GM21786 (cell line): Measurements from ENCODE around the gene RGS13.

Experiments
- ATAC-seq: cut with Tn5 transposase; IDR thresholded peaks from one replicate; pipeline ENCODE4 v1.9.1; 2021; ENCODE audit not compliant: unreplicated experiment

Gene RGS13

DNA sequence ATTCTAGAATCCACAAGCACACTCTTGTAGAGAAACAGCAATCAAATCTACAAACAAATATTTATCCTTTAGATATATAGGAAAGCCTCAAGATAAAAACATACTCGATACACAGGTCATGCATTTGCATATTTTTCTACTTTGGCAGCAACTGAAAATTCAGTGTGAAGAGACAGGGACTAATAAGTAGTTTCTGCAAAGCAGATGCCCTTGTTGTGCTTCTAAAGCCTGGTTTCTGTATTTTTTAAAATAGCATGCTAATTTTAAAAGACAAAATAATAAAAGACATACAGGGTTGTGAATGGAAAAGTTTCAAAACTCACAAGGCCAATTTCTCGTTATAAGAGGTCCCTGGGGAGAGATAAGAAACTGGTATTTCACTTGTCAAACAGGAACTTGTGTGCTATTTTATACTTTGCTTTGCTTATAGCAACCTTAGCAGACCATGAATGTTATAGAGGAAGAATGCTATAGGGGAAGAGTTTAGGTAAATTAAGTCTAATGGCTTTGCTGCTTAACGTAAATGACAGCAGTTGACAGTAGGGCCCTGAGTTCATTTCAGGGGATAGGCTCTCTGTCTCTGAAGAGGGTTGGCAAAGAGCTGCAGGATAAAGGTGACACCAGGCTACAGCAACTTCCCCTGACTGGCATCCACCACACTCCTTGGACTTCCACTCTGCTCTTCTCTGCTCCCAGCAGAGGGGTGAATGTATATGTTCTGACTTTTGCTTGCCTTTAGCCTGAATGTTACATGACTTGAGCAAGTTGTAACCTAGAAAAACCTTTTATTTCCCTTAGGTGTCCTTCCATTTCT lies 9.4 kb upstream of the RGS13 start:
- ATAC-seq, result peak; percentile 91

DNA sequence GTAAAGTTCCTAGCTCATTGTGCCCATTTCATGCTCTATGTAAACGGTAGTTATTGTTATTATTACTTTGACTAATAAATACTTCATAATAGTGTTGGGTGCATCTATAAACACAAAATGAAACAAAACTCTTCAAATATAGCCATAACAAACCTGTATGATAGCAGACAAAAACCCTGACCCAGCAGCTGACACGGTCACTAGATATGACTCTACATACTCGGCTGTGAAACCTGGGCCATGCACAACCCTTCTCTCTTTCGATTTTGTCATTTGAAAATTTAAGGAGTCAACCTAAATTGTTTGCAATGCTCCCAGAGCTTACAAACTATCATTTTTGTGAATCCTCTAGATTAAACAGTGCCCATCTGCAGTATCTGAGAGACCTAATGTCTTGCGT lies 8.0 kb upstream of the RGS13 start:
- no peak for ATAC-seq

DNA sequence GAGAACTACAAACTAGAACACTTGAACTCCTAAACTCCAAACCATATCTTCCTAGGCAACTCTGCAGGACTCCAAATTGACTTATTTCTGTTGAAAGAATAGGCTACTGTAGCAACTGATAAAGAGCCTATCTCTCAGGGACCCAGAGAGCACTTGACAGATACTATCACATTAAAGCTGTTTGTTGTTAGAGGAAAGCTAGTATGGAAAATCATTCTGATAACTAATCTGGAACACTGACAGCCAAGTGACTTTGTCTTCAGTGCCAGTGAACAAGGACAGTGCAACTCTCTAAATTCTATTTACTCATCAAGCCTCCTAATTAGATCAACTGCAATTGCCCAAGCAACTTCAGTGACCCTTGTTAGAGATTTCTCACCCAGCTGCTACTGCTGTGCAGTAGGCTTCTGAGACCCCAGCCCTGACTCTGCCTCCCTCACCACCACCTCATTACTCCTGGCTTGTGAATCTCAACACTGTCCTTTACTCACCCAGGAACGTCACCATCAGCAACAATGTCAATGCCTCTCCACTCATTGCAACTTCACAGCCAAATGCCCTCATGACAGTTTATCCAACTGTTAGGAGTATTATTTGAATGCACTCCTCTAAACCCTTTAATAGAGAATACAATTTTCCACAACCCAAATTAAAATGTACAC lies 7.4 kb upstream of the RGS13 start:
- no peak for ATAC-seq

DNA sequence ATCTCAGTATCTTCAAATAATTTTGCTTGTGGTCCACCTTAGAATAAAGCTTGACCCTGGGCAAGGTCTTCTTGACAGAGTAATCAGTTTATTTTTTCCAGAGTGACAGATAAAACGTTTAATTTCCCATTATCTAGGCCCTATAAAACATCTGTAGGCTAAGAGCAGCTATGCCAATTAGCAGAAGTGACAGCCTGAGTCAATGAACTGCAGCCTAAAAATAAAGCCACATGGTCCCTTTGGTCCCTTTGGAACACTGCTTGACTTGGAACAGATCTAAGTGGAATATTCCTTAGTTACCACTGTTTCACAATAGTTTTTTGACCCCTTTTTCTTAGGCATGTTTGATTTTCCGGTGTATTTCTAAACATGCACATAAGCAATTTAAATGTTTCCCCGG lies 6.3 kb upstream of the RGS13 start:
- ATAC-seq, result no peak

DNA sequence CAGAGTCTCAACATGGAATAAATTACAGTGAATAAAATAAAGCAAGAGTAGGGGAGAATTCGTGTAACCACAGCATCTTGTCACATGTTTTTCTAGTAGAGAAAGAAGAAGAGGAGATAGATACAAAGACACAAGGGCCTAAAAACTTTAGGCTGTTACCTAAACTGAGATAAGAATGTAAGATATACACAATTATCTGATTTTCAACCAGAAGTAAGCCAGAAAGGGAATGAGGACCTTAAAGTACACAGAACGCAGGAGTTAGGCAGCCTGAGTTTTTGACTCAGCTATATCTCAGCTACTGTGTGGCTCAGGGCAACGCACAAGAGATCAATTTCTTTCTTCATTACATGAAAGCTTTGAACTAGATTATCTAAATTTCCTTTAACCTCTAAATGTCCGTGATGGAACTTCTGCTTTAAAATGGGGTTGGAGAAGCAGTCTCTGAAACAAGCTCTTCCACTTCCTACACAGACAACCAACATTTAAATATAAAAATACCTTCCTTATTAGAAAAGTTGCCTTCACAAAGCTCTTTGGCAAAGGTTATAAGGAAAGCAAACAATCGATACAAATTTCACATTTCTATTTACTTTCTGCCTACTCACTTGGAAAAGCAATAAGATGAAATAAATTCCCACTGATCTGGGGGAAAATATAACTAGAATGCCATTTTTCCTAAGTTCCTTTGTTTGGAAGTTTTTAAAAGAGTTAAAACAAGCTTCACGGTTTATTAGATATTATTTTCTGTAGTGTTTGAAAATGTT lies 5.2 kb upstream of the RGS13 start:
- no peak for ATAC-seq

DNA sequence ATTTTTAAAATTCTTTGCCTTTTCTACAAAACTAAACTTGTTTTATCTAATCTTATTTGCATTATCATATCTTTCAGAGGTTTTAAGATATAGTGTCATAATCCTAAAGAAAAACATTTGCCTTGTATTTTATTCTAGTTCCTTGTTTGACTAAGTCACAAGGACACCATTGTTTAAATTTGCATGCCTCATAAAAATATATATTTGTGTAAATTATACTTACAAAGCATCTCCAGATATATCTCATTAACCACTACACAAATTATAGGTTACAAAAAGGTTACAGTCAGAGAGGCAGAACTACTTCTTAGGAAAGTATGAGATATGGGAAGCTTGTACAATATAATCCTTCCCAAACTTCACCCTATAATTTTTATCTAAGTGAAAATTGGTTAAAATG lies 4.2 kb upstream of the RGS13 start:
- ATAC-seq, result no peak

DNA sequence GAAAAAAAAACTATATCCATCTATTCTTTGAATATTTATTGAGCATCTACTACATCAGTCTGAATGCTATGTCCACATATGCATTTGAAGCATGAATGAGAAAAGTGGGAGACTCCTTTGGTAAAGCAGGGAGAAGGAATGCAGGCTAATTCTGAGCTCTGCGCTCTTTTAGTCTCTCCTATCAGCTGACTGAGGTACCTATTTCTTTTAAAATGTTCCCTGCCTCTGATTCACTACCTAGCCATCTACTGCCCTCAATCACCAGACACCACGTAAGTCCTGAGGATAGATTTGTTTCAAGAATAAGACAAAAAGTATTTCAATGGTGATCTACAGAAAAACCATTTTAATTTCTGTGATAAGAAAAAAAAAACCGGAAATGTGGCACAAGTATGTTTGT lies 3.8 kb upstream of the RGS13 start:
- ATAC-seq, result no peak

DNA sequence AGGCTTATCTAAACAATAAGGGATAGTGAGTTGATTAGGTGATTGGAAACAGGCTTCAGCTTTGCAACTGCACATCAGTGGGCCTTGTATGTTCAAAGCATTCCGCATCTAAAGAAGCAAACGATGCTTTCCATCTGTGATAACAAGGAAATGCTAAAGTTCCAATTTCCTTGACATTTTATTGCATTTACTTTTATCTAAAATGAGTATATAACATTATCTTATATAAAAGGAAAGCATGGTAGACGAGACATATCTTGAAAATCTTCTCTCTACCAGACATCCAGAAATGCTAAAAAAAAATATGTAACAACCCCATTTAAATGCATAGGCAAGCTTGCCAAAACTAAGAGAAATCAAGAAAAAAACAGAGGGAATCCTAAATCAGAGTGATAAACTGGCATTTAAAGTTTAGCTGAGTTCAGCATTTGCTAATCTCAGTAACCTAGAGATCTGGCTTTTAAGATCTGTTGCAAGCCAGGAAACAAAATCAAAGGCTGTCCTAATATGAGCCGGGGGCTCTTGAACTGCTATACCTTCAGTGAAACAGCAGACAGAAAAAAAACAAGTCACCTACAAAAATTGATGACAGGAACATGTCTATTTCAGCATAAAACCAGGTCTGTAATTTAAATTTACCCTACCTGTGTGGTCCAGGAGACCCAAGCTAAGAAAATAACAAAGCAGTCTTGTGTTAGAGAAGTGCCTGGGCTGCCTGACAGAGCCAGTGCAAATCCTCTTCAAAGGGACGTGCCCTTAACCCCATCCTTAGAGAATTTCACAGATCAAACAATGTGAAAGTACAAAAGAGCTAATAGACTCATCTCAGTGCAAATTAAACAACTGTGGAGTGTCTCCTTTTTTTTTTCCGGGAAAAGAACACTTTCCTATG lies 3.1 kb upstream of the RGS13 start:
- ATAC-seq, result no peak

DNA sequence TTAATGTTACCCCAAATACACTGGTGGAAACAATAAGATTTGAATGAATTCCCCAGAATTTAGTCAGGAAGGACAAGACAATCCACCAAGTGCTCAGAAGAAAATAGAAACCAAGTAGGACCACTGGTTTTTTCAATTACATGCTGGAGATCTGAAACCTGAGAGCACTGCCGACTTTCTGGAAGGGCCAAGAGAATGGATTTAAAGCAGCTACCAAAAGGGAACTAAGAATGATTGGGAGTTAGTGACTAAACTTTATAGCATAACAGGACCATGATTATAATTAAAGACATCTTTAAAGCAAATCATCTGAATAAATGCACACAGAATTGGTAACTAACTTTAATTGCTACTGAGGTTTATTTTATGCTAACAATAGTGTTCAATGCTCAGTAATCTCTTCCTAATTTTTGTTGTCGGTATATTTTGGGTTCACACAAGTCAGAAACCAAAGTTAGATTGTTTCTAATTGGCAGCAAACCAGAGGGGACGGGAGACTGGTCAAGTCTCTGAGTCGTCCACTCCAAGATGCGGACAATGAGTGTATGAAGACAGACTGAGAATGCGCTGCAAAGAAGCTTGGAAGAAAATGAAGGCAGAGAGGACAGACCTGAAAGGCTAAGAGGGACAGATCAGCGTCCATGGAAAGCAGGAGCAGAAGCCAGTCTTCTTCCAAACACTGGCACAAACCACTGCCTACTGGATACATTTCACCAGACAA lies 2.3 kb upstream of the RGS13 start:
- no peak for ATAC-seq

DNA sequence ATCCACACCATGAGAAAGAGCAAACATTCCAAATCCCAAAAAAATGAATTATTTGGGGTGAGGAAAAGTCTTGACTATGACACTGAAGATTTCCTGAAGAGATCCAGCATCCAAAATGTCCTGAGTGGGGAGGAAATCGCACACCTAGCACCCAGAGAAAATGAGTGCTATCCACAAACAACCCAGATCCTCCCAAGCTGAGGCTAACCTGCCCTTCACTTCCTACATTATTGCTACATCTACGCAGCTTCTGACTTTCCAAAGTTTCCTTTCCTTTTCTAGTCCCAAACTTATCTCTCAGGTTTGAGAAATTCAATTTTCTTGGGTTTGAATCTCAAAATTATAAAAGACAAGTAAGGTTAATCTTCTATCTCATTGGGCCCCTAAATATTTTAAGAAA lies 906 bp upstream of the RGS13 start:
- no peak for ATAC-seq

DNA sequence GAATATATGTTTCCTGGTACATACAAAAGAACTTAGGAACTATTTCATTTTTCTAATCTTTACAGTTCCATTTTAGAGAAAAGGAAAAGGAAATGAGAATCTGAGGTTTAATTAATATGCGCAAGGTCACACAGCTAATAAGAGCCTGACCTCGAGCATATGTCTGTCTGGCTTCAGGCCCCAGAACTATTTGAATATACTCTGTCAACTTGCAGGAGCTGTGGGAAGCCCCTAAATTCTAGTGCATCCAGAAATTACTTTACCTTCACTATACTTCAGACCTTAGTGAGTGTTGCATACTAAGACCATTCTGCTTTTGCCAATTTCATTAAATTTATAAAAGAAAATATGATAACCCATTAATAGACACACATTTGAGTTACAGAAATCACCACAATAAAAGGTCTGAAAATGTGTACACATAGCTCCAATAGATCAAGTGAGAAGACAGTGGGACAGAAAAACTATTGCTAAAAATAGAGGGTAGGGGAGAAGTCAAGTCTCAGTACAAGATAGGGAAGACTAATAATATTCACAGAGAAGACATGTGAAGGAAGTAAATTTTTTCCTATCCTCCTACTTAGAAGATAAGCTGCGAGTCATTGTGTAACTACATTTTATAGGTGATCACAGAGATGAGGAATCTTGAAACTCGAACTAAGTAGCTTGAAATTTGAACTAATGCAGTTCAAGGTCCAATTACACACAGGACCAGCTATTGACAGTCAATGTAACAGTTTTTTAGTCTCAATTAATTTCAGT lies 3.8 kb downstream of the RGS13 start:
- ATAC-seq, result peak; percentile 89

DNA sequence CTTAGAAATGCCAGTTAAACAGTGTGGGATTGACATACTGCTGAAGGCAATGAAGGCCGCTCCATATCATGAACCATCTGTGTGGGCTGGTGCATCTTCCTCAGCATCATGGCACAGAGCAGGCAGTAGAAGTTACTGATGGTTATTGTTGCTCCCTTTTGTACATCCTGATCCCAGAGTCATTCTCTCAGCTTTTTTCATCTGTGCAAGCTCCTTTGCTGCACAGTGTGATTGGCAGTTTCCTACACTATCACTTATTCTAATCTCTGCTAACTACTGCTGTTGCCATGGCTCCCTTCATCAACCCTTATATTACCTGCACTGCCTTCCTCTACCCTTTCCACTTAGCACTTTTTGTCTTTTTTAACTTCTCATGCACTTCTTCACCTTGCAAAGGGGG lies 16.2 kb downstream of the RGS13 start:
- ATAC-seq, result no peak

DNA sequence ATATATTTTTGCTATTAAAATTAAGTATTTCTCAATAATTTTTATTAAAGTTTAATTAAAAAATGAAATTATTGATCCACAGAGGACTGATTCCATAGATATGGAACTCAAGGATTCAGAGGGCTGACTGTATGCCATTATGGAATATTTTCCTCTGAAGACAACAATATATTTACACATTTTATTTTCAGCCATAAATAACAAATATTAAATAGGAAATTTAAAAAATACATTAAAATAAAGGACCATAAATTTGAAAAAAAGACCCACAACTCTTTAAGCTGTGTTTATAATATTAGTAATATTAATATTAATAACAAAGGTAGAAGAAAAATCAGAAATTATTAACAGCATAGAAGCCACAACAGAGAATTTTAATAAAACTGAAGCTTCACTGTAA lies 18.2 kb downstream of the RGS13 start:
- ATAC-seq, result no peak

DNA sequence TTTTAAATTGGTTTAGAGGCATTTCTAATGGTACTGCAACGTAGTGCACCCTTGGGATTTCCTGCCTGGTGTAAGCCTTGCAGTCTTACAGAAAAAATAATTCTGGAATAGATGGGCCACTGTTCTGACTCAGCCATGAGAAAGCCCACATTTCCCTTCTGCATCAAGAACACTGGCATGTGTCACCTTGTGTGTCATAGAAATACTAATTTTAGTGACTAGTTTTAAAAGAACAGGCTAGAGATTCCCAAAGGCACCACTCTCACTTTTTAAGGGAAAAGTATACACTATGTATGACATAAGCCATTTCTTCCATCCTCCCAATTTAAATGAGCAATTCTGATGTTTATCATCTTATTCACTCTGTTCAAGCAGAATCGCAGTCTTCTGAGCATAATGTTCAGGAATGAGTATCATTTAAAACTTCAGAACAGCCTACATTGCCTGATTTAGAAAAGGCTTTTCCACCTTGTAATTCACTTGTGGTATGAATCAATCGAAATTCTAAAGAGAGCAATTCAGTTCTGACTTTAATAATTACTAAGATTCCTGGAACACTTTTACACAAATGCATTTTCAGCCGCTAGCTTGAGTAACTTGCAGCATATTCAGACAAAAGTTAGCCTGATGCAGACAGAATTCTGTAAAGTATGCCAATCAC lies 18.8 kb downstream of the RGS13 start:
- no peak for ATAC-seq

DNA sequence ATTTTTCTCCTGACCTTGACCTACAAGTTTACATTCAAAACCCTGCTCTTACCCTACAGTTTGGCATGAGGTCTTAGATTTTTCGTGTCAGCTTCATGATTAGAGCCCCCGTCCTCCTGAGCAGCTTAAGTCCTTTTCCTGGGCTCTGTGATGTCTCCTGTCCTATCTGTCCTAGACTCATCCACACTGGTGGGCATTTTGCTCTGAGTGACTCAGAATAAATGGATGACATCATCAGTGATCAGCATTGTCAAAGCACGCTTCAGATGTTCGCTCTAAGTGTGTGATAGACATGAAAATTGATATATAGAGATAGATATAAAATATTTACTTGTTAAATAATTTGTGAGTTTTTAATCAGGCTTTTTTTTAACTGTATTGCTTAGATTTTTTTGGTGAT lies 21.8 kb downstream of the RGS13 start:
- ATAC-seq, result no peak

DNA sequence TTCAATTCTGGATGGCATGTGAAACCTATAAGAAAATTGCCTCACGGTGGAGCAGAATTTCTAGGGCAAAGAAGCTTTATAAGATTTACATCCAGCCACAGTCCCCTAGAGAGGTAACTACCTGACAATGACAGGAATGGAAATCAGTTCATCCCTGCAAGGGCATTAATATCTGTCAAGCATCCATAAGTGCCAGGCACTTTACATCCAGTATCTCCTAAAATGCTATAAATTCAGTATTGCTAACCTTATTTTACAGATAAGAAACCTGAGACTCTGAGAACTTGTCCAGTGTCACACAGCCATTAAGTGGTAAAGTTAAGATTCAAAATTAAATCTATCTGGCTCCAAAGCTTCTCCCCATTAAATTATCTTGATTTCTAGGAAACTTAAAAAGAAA lies 22.3 kb downstream of the RGS13 start:
- ATAC-seq, result no peak

DNA sequence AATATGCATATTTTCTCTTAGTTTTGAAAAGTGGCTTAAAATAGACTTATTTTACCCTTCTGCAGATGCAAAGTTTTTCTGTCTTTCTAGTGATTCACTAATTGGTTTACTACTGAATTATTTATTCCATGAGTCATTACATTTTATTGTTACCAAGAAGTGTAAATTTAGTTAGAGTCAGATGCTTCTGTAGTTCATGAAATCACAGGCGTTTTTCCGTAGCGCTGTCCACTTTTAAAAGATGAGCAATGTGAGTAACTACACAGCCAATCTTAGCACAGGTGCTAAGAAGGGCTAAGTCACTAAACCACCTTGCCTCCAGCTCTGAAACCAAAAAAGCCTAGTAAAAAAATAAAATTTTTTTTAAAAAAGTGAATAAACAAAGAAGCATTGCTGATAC lies 24.7 kb downstream of the RGS13 start:
- ATAC-seq, result no peak

DNA sequence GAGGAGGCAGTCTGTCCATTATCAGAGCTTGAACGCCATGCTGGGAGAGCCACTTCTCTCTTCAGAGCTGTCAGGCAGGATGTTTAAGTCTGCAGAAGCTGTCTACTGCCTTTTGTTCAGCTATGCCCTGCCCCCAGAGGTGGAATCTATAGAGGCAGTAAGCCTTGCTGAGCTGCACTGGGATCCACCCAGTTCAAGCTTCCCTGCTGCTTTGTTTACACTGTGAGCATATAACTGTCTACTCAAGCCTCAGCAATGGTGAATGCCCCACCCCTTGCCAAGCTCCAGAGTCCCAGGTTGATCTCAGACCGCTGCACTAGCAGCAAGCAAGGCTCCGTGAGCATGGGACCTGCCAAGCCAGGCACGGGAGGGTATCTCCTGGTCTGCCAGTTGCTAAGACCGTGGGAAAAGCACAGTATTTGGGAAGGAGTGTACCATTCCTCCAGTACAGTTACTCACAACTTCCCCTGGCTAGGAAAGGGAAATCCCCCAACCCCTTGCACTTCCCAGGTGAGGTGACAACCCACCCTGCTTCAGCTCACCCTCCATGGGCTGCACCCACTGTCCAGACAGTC lies 32.5 kb downstream of the RGS13 start:
- no peak for ATAC-seq

DNA sequence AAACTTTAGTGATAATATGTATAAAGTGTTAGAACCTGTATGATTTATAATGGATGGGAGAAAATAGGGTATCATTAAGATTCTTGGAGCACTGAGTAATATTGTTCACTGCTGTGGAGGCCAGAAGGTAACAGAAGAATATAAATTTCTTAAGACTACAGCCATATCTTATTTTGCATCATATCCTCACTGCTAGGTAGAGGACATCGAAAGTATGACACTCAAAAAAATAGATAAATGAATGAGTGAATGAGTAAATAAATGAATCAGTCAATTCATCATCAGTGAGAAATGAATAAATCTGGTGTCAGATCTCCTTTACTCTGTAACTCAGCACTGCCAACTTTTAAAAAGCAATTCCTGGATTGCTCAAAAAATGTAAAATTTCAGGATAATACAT lies 33.2 kb downstream of the RGS13 start:
- ATAC-seq, result no peak
